ENCODE measurements around the gene IDH3A. TPM values are rescaled to one million over a fixed set of nuclear protein-coding genes. Genes with fewer than 3 reads are reported as not detected.

Gene IDH3A
- total and polyA plus RNA-seq, 7 donors = 74.9 to 106 (median 85.1) TPM

GRCh38 chr15:78197632-78198031, 48.5 kb downstream of the IDH3A start:
- no peaks in the 10 kb centered on the region for H3K4me1 ChIP-seq
- H3K36me3 ChIP-seq = no peaks in the 10 kb centered on the region
- H3K4me3 ChIP-seq = no peak overlapping the region
- intact Hi-C loops (cut with DNase I) = loop anchor here (5.0 to 10.0 kb wide), 2 partner anchors 40 to 83 kb away; no protein-coding TSS in a partner anchor
- TF ChIP-seq CTCF (IDR thresholded peaks at IDR 0.05) (no peak), POLR2A (IDR thresholded peaks at IDR 0.05) (no peak), EP300 (IDR thresholded peaks at IDR 0.05) (no peak), POLR2AphosphoS5 (IDR thresholded peaks at IDR 0.05) (no peak)
- no peak for DNase-seq
- no peaks in the 10 kb centered on the region for H3K27me3 ChIP-seq
- H3K27ac ChIP-seq = no peak overlapping the region
- H3K9me3 ChIP-seq = no peaks in the 10 kb centered on the region
- 70% methylated on average over 7 of the region's 7 CpGs for WGBS, 2 donors

- TF ChIP-seq POLR2A (IDR thresholded peaks at IDR 0.05) (no peak), POLR2AphosphoS5 (IDR thresholded peaks at IDR 0.05) (no peak), CTCF (IDR thresholded peaks at IDR 0.05) (no peak), EP300 (IDR thresholded peaks at IDR 0.05) (no peak)
- WGBS, 2 donors = 95 to 96% methylated on average over 10 of the region's 10 CpGs
- intact Hi-C loops (cut with DNase I) = no loop called here
- H3K4me3 ChIP-seq = no peak overlapping the region
- no peaks in the 10 kb centered on the region for H3K27me3 ChIP-seq
- H3K9me3 ChIP-seq = no peaks in the 10 kb centered on the region
- H3K36me3 ChIP-seq = no peaks in the 10 kb centered on the region
- peaks cover 0 to 5% (median 2%) of the 10 kb centered on the region in 4 donors for H3K4me1 ChIP-seq
- H3K27ac ChIP-seq = no peak overlapping the region
- DNase-seq = no peak
These were observed 51.2 kb downstream of the IDH3A start for GRCh38 chr15:78200276-78200930.

- WGBS, 2 donors = 83 to 87% methylated on average over 10 of the region's 10 CpGs
- Histone ChIP-seq H3K36me3 (no peaks in the 10 kb centered on the region), H3K27me3 (no peaks in the 10 kb centered on the region), H3K4me1 (peaks cover 0 to 5% (median 2%) of the 10 kb centered on the region in 4 donors), H3K9me3 (no peaks in the 10 kb centered on the region), H3K4me3 (no peak overlapping the region), H3K27ac (no peak overlapping the region)
- no peak for DNase-seq
- intact Hi-C loops (cut with DNase I) = no loop called here
- TF ChIP-seq POLR2A (IDR thresholded peaks at IDR 0.05) (no peak), POLR2AphosphoS5 (IDR thresholded peaks at IDR 0.05) (no peak), CTCF (IDR thresholded peaks at IDR 0.05) (no peak), EP300 (IDR thresholded peaks at IDR 0.05) (no peak)
These were observed 52.4 kb downstream of the IDH3A start for GRCh38 chr15:78201281-78202190.

GRCh38 chr15:78203346-78204225, 54.4 kb downstream of the IDH3A start:
- DNase-seq = no peak
- Histone ChIP-seq H3K4me1 (peaks cover 0 to 5% (median 2%) of the 10 kb centered on the region in 4 donors), H3K27ac (peak overlapping the region in 3 of 4 donors; percentile 7 to 39 (median 12)), H3K36me3 (no peaks in the 10 kb centered on the region), H3K4me3 (no peak overlapping the region), H3K9me3 (no peaks in the 10 kb centered on the region), H3K27me3 (no peaks in the 10 kb centered on the region)
- 89 to 93% methylated on average over 14 of the region's 14 CpGs for WGBS, 2 donors
- TF ChIP-seq POLR2AphosphoS5 (IDR thresholded peaks at IDR 0.05) (peak in 1 of 4 donors; percentile 23), POLR2A (IDR thresholded peaks at IDR 0.05) (no peak), EP300 (IDR thresholded peaks at IDR 0.05) (no peak), CTCF (IDR thresholded peaks at IDR 0.05) (no peak)
- intact Hi-C loops (cut with DNase I) = no loop called here

Data from sigmoid colon (tissue), 7 donors.